ENCODE results near the gene UBE2S.

GRCh38 chr19:55377356-55378131 lies 30.0 kb downstream of the UBE2S start:
- TF ChIP-seq, protein P1, sequence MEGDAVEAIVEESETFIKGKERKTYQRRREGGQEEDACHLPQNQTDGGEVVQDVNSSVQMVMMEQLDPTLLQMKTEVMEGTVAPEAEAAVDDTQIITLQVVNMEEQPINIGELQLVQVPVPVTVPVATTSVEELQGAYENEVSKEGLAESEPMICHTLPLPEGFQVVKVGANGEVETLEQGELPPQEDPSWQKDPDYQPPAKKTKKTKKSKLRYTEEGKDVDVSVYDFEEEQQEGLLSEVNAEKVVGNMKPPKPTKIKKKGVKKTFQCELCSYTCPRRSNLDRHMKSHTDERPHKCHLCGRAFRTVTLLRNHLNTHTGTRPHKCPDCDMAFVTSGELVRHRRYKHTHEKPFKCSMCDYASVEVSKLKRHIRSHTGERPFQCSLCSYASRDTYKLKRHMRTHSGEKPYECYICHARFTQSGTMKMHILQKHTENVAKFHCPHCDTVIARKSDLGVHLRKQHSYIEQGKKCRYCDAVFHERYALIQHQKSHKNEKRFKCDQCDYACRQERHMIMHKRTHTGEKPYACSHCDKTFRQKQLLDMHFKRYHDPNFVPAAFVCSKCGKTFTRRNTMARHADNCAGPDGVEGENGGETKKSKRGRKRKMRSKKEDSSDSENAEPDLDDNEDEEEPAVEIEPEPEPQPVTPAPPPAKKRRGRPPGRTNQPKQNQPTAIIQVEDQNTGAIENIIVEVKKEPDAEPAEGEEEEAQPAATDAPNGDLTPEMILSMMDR (IDR thresholded peaks at IDR 0.05): no peak
- TF ChIP-seq POLR2A (IDR thresholded peaks at IDR 0.05): no peak

All from lower leg skin (tissue), 3 donors.